Right lobe of liver (tissue), 4 donors: Measurements from ENCODE around the gene CCSER1.

Experiments used
- CTCF ChIP-seq, 4 donors: fragments of 200-600 bp in 3 of 4; fragments of 450-650 bp in 1 of 4; IDR thresholded peaks; one replicate each; pipeline versions ENCODE4 v1.5.1 to v1.8.0; 2016 to 2022; ENCODE audit warnings: antibody characterized with exemption in 4 of 4, mild to moderate bottlenecking in 2 of 4
- POLR2A ChIP-seq: fragments of 450-650 bp; IDR thresholded peaks from one replicate; pipeline ENCODE4 v1.6.1; 2017; ENCODE audit warnings: antibody characterized with exemption, mild to moderate bottlenecking
- donor health status: DM: no; HTN: no; CAD: no.
- donor health status: DM: no; HTN: no; CAD: no.
- donor health status: DM: no; HTN: yes; CAD: no.

GRCh38 chr4:90105274-90105673 is 21.9 kb upstream of the CCSER1 start:
- TF ChIP-seq CTCF (IDR thresholded peaks at IDR 0.05) (no peak), POLR2A (no peak)
